Measurements from ENCODE around the gene RAB8A.
"Not testable (repeated sequence)": the region's sequence is repeated elsewhere in the genome, so short reads cannot be mapped to it uniquely, and the experiment has no call there.

Gene RAB8A

GRCh38 chr19:16143399-16144215, 31.9 kb downstream of the RAB8A start, which contains the start of gene HSH2D:
Gene HSH2D, plus strand, starts transcription at chr19:16143685. Its CDS starts 5,066 bp downstream, at chr19:16148751.
- no peak for DNase-seq

GRCh38 chr19:16144216-16144581, 32.5 kb downstream of the RAB8A start:
- DNase-seq, result no peak

GRCh38 chr19:16146112-16146511, 34.4 kb downstream of the RAB8A start:
- DNase-seq, result no peak

GRCh38 chr19:16148443-16149229, 36.9 kb downstream of the RAB8A start:
- no peak for DNase-seq

- no peak for DNase-seq
Observed at GRCh38 chr19:16153582-16154336, 42.1 kb downstream of the RAB8A start.

- DNase-seq, result no peak
Observed at GRCh38 chr19:16154557-16154956, 42.9 kb downstream of the RAB8A start.

GRCh38 chr19:16155128-16155527, 43.4 kb downstream of the RAB8A start:
- DNase-seq, result no peak

- no peak for DNase-seq
Observed at GRCh38 chr19:16156904-16157303, 45.2 kb downstream of the RAB8A start.

GRCh38 chr19:16157601-16158000, 45.9 kb downstream of the RAB8A start:
- no peak for DNase-seq

- DNase-seq, result no peak
Observed at GRCh38 chr19:16159655-16160054, 48.0 kb downstream of the RAB8A start.

GRCh38 chr19:16160445-16160942, 48.8 kb downstream of the RAB8A start:
- DNase-seq, result no peak

GRCh38 chr19:16160943-16161560, 49.4 kb downstream of the RAB8A start:
- no peak for DNase-seq

- DNase-seq, result no peak
Observed at GRCh38 chr19:16161840-16162239, 50.2 kb downstream of the RAB8A start.

- no peak for DNase-seq
Observed at GRCh38 chr19:16164222-16164890, 52.7 kb downstream of the RAB8A start.

- DNase-seq, result no peak
Observed at GRCh38 chr19:16166417-16166816, 54.7 kb downstream of the RAB8A start.

- no peak for DNase-seq
Observed at GRCh38 chr19:16167055-16167454, 55.4 kb downstream of the RAB8A start.

- DNase-seq, result no peak
Observed at GRCh38 chr19:16168465-16169081, 56.9 kb downstream of the RAB8A start.

- DNase-seq, result no peak
Observed at GRCh38 chr19:16170134-16170533, 58.4 kb downstream of the RAB8A start.

GRCh38 chr19:16175954-16176353, 64.3 kb downstream of the RAB8A start:
- no peak for DNase-seq

- DNase-seq, result not testable (repeated sequence)
Observed at GRCh38 chr19:16178866-16179265, 67.2 kb downstream of the RAB8A start.

- no peak for DNase-seq
Observed at GRCh38 chr19:16180611-16181010, 68.9 kb downstream of the RAB8A start.

Data from NCI-H446 (cell line).